Transverse colon (tissue), 4 donors: ENCODE measurements around the gene MBD3L5. TPM values are rescaled to one million over a fixed set of nuclear protein-coding genes. Genes with fewer than 3 reads are reported as not detected.

Experiments
- DNase-seq: peaks from one replicate; pipeline ENCODE4 v3.0.0-alpha.2; 2019
- H3K27ac ChIP-seq, 4 donors: fragments of 200-600 bp; sonication (generic); 2 replicates each; pipeline ENCODE4 v1.5.1; 2016 to 2018; ENCODE audit warnings: inconsistent platforms in 4 of 4
- H3K27me3 ChIP-seq: fragments of 200-600 bp; sonication (generic); 2 replicates; pipeline ENCODE4 v1.5.1; 2017; ENCODE audit warnings: inconsistent platforms
- H3K36me3 ChIP-seq, 4 donors: fragments of 200-600 bp; sonication (generic); 2 replicates each; pipeline ENCODE4 v1.5.1; 2017 to 2019; ENCODE audit warnings: inconsistent platforms in 4 of 4
- H3K4me1 ChIP-seq, 4 donors: fragments of 200-600 bp; sonication (generic); 2 replicates each; pipeline ENCODE4 v1.5.1; 2017 to 2020; ENCODE audit warnings: inconsistent platforms in 4 of 4
- H3K4me3 ChIP-seq, 4 donors: fragments of 200-600 bp; sonication (generic); 1 replicate in 1 of 4; 2 replicates in 3 of 4; pipeline versions ENCODE4 v1.5.1 to v1.6.1; 2017 to 2019; ENCODE audit warnings: inconsistent platforms in 4 of 4
- H3K9me3 ChIP-seq, 2 donors: fragments of 200-600 bp; sonication (generic); 2 replicates each; pipeline ENCODE4 v1.5.1; 2017 to 2019; ENCODE audit warnings: inconsistent platforms in 2 of 2
- CTCF ChIP-seq, 5 experiments: fragments of 200-600 bp in 3 of 5; fragments of 450-650 bp in 2 of 5; sonication (generic) in 3 of 5; IDR thresholded peaks; 1 replicate in 2 of 5; 2 replicates in 3 of 5; pipeline ENCODE4 v1.5.1; 2016 to 2017; ENCODE audit warnings: antibody characterized with exemption in 5 of 5, inconsistent platforms in 3 of 5, mild to moderate bottlenecking in 2 of 5, moderate library complexity in 1 of 5
- EP300 ChIP-seq: sonication (generic); formaldehyde crosslinking; IDR thresholded peaks from one replicate; pipeline ENCODE4 v1.6.1; 2017; ENCODE audit warnings: antibody characterized with exemption, low read depth
- POLR2A ChIP-seq: fragments of 450-650 bp; IDR thresholded peaks from one replicate; pipeline ENCODE4 v1.6.1; 2016; ENCODE audit warnings: antibody characterized with exemption, mild to moderate bottlenecking, moderate library complexity
- POLR2AphosphoS5 ChIP-seq, 3 donors: sonication (generic); formaldehyde crosslinking; IDR thresholded peaks; one replicate each; pipeline ENCODE4 v1.6.1; 2016; ENCODE audit warnings: antibody characterized with exemption in 3 of 3
- WGBS, 2 donors: methylation state at CpG; one replicate each; pipeline ENCODE4 v1.1.5; 2018; ENCODE audit warnings: low coverage in 1 of 2; 5-methylcytosine and 5-hydroxymethylcytosine counted together
- in situ Hi-C, 4 donors: fragments of 200-750 bp; cut with MboI; loops; one replicate each; pipeline versions ENCODE4 v1.15.0 to v1.15.1; 2017; ENCODE audit warnings: low sequenced_read_pairs in 3 of 4, low pct_ligation_motif_present in 1 of 4, low pct_unique_long_range_greater_than_20kb in 1 of 4
- intact Hi-C: fragments of 100-400 bp; cut with DNase I; formaldehyde crosslinking; loops from one replicate; pipeline ENCODE4 v1.15.1; 2023; ENCODE audit warnings: low total_unique reads
- total RNA-seq, 4 donors: library from RNA; depleted of rRNA; stranded (reverse); fragments of >200 nt; gene quantifications; one replicate each; pipeline ENCODE4 v1.1.0, GENCODE V29; 2016

The MBD3L5 gene
- total RNA-seq, 4 donors from 2014 or later: not detected

- TF ChIP-seq POLR2A (no peak), POLR2AphosphoS5 (IDR thresholded peaks at IDR 0.05) (no peak)
- H3K36me3 ChIP-seq: peaks cover 10 to 94% (median 58%) of the 10 kb centered on the region in 4 donors
- DNase-seq: no peak
- WGBS, 2 donors: 96% methylated on average over 6 of the region's 6 CpGs; no CpG with 5 or more reads in 1 of the 2 donors
- intact Hi-C loops: no loop called here
- in situ Hi-C loops: no loop called here
- H3K4me3 ChIP-seq: no peak overlapping the region
- no peak overlapping the region for H3K27ac ChIP-seq
- H3K9me3 ChIP-seq: peaks cover 48 to 52% of the 10 kb centered on the region in 2 donors
- H3K4me1 ChIP-seq: no peaks in the 10 kb centered on the region
- H3K27me3 ChIP-seq: no peaks in the 10 kb centered on the region
Observed at GRCh38 chr19:7076151-7076550, 45.8 kb downstream of the MBD3L5 start.

GRCh38 chr19:7078008-7078407, 47.6 kb downstream of the MBD3L5 start:
- WGBS, 2 donors: 98 to 100% methylated on average over 2 of the region's 2 CpGs
- Histone ChIP-seq H3K27me3 (no peaks in the 10 kb centered on the region), H3K4me3 (no peak overlapping the region), H3K4me1 (no peaks in the 10 kb centered on the region), H3K27ac (no peak overlapping the region), H3K36me3 (peaks cover 20 to 97% (median 67%) of the 10 kb centered on the region in 4 donors), H3K9me3 (peaks cover 66 to 71% of the 10 kb centered on the region in 2 donors)
- TF ChIP-seq CTCF (IDR thresholded peaks at IDR 0.05) (no peak), POLR2A (no peak), POLR2AphosphoS5 (IDR thresholded peaks at IDR 0.05) (no peak), EP300 (no peak)
- DNase-seq: no peak
- in situ Hi-C loops: no loop called here
- intact Hi-C loops: no loop called here

Other genes with a start within 250 kb of the MBD3L5 start
- under 1 TPM in 2 of 4 donors, not detected in 2; 0.16 to 0.27 TPM for gene ADGRE1, start 143.0 kb upstream of the MBD3L5 start, total RNA-seq
- gene MBD3L2B, start 9.1 kb upstream of the MBD3L5 start, total RNA-seq: not detected
- gene MBD3L4, start 9.6 kb downstream of the MBD3L5 start, total RNA-seq: not detected
- gene MBD3L2, start 18.7 kb downstream of the MBD3L5 start, total RNA-seq: not detected
- gene MBD3L3, start 28.1 kb downstream of the MBD3L5 start, total RNA-seq: not detected
- gene ZNF557, start 39.1 kb downstream of the MBD3L5 start, total RNA-seq: 10 to 100 TPM in 1 of 4 donors, 1 to 10 TPM in 3; 2.0 to 12.5 (median 6.4) TPM